Measurements from ENCODE around the gene NIPAL3.

DNA sequence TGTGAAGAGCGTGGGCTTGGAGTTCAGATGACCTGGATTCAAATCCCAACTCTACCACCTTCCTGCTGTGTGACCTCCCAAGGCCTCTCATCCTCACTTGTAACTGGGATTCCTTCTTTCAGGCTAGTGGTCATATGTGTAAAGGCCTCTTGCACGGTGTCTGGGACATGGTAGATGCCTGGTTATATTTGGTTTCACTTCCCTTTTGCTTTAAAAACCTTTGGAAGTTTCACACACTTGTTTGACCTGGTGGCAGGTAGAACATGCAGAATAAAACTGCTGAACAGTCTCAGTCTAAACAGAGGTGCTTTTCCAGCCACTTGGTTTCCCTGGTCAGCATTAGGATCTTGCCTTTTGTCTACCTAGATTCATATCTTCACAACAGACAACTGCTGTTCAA lies 50.0 kb downstream of the NIPAL3 start:
- TF ChIP-seq, protein P1, sequence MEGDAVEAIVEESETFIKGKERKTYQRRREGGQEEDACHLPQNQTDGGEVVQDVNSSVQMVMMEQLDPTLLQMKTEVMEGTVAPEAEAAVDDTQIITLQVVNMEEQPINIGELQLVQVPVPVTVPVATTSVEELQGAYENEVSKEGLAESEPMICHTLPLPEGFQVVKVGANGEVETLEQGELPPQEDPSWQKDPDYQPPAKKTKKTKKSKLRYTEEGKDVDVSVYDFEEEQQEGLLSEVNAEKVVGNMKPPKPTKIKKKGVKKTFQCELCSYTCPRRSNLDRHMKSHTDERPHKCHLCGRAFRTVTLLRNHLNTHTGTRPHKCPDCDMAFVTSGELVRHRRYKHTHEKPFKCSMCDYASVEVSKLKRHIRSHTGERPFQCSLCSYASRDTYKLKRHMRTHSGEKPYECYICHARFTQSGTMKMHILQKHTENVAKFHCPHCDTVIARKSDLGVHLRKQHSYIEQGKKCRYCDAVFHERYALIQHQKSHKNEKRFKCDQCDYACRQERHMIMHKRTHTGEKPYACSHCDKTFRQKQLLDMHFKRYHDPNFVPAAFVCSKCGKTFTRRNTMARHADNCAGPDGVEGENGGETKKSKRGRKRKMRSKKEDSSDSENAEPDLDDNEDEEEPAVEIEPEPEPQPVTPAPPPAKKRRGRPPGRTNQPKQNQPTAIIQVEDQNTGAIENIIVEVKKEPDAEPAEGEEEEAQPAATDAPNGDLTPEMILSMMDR (IDR thresholded peaks at IDR 0.05), result no peak
- no peak for TF ChIP-seq POLR2A (IDR thresholded peaks at IDR 0.05)

Measured in testis (tissue), 2 donors.